GM19043 (cell line): ENCODE measurements around the gene PLEKHM1.

Experiments
- ATAC-seq: cut with Tn5 transposase; IDR thresholded peaks from one replicate; pipeline ENCODE4 v1.9.1; 2021; ENCODE audit warnings: low read depth; ENCODE audit not compliant: unreplicated experiment

The PLEKHM1 gene

GRCh38 chr17:45429339-45430005, 61.0 kb downstream of the PLEKHM1 start:
- no peak for ATAC-seq

- no peak for ATAC-seq
These were observed 61.6 kb downstream of the PLEKHM1 start for GRCh38 chr17:45428931-45429338.

- ATAC-seq = no peak
These were observed 62.4 kb downstream of the PLEKHM1 start for GRCh38 chr17:45428050-45428617.

- no peak for ATAC-seq
These were observed 63.2 kb downstream of the PLEKHM1 start for GRCh38 chr17:45427181-45427835.

DNA sequence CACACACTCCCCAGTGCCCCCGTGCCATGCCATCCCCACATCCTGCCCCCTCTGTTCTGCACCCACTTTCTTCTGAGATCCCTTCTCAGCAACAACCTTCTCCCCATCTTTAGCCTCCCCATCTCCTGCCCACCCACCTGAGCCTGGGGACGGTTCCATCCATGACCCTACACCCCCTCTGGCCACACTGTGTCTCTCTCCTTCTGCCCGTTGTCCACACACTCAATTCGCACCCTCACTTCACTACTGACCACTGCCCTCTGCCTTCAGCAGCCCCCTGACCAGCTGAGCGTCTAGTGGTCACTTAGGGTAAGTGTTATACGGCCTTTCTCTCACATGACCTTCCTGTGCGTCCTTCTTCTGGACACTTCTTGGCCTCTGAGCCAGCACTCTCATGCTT, 64.0 kb downstream of the PLEKHM1 start:
- no peak for ATAC-seq

GRCh38 chr17:45425984-45426413, 64.5 kb downstream of the PLEKHM1 start:
- no peak for ATAC-seq

GRCh38 chr17:45425125-45425983, 65.2 kb downstream of the PLEKHM1 start:
- no peak for ATAC-seq

DNA sequence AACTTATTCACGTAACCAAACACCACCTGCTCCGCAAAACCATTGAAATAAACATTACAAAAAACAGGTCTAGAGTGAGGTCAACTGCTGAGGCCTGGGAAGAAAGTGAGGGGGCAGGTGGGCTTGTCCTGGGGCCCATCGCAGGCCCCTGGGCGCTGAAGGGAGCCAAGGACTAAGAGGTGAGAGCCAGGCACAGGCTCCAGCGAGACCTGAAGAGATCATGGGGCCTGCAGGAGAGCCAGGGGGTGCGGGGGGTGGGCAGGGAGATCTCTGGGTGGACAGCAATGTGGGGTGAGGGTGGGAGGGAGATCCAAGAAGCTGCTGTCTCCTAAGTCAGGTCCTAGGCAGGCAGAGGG, 65.8 kb downstream of the PLEKHM1 start:
- no peak for ATAC-seq

DNA sequence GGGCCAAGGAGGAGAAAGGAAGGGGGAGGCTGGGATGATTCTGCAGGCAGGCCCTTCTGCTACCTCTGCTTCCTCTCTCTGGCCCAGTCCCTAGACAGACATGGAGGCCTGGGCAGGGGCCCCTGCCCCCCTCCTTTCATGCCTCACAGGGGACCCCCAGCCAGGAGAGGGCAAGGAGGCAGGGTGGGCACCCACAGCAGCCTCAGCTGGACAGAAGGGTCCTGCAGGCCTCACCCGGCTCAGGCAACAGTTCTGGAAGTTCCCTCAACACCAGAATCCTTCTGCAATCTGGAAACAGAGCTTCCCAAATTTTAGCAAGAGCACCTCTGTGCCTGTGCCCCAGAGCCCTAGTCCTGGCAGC, 66.6 kb downstream of the PLEKHM1 start:
- ATAC-seq = no peak

- no peak for ATAC-seq
These were observed 67.1 kb downstream of the PLEKHM1 start for GRCh38 chr17:45423304-45423974.

DNA sequence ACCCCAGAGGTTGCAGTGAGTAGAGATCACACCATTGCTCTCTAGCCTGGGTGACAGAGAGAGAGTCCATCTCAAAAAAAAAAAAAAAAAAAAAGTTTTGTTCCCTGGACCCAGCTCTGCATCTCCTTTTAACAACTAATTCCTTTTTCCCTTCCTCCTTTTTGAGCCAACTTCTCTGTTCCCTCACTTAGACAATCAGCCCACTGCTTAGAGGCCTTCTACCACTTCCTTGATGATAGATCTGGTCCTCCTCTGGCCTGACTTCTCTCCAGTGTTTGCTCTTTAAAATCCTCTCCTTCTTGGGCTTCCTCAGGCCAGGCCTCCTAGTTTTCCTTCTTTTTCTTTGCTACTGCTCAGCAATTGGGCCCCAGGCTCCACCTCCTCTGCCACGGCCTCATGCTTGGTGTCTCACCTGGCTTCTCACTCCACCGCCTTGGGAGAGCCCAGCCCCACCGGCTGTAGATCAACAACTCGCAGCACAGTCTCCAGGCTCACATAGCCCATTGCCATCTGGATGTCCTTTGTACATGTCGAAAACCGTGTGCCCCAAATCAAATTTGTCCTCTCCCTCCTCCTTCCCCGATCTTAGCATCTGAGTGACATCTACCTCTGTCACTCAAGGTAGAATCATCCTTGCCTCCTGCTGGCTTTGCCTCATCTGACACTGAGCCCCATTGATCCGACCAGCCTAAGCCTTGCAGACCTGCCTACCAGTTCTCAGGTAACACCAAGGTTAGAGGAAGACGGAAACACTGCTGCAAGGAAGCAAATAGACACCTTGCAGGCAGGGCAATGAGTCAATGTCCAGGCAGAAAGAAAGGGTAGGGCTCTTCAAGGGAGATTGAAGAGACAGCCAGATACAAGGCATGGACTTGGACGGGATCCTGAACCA, 75.3 kb downstream of the PLEKHM1 start:
- no peak for ATAC-seq

GRCh38 chr17:45413498-45413923, 77.0 kb downstream of the PLEKHM1 start:
- no peak for ATAC-seq

DNA sequence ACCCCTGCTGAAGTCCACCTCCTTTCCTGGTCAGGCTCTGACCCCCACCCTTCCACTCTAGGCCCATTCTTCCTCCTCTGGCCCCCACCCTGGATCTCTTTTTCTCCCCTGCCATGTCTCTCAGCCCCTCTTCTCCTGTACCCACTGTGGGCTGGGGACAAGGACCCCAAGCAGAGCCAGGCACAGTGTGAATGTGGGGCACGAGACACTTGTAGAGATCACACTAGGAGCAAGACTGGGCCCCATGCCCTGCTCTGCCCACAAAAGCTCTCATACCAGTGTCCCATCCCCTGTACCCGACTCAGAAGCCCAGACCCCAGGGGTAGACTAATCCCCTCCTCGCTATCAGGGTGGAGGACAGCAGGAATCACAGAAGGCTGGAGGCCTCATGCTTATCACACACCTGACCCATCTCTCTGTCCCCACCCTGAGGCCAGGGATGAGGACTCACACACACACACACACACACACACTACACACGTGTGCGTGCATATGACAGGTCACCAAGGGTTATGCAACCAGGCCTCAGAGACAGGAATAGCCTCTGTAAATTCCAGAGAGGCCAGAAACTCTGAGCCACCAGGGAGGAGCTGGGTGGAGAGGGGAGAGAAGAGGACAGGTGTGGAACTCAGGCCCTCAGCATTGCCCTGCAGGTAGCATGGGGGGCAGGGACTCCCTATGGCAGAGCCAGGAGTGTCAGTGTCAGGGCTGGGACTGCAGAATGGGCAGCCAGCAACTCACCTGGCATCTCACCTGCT, 79.0 kb downstream of the PLEKHM1 start:
- ATAC-seq = no peak

DNA sequence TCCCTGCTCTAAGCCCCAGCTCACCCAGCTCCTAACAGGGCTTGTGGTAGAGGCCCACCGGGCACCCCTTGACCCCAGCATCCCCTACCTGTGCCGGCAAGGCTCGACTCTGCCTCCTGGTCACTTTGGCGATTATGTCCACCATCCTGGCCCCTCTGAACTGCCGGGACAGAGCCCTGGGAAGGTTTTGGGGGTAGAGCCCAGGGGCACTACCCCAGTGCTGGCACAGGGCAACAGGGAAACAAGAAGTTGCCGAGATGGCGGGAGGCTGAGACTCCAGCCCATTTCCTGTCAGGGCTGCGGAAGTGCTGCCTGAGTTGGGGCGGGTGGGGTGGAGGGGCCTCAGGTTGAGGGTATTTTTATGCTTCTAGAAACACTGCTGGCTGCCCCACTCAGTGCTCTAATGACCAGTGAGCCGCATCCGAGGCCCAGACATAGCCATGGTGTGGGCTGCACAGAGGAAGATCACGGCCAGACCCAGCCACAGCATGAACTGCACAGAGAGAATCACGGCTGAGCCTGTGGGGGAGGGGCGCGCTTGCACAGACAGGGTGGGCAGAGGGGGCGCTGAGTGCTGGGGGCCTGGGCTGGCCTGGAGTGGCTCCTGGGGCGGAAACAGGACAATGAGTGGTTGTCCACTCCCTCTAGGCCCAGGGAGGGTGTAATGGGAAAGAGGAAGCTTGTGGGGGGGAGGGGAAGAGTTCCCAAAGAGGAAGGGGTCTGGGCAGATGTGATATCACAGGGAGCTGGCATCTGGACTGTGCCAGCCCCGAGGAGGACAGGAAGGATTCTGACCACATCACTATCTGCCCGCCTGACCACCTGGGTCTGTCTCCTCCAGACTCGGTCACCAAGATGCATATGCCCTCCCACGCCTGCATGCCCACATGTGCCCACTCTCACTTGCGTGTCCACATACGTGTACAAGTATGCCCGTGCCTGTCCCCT, 80.1 kb downstream of the PLEKHM1 start:
- no peak for ATAC-seq

GRCh38 chr17:45409659-45410076, 80.9 kb downstream of the PLEKHM1 start:
- no peak for ATAC-seq

- ATAC-seq = no peak
These were observed 81.7 kb downstream of the PLEKHM1 start for GRCh38 chr17:45408611-45409421.

DNA sequence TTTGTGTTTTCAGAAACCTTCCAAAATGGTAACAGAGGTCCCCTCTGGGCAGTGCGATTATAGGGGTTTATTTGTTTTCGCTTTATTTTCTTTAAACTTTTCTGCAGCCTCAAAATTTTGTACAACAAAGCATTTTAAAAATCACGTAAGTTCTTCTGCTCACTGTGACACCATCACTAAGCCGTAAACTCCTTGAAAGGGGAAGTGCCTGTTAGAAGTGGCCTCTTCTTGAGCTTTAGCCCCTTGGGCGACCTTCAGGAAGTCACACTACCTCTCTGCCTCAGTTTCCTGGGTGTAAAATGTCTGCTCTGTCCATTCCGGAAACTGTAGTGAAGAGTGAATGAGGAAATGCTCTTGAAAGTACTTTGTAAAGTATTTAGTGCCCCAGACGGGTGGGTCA, 84.4 kb downstream of the PLEKHM1 start:
- ATAC-seq = no peak
